ENCODE measurements around the gene TOGARAM2.

Gene TOGARAM2

GRCh38 chr2:29063056-29063455 lies 82.0 kb downstream of the TOGARAM2 start:
- TF ChIP-seq, protein P1, sequence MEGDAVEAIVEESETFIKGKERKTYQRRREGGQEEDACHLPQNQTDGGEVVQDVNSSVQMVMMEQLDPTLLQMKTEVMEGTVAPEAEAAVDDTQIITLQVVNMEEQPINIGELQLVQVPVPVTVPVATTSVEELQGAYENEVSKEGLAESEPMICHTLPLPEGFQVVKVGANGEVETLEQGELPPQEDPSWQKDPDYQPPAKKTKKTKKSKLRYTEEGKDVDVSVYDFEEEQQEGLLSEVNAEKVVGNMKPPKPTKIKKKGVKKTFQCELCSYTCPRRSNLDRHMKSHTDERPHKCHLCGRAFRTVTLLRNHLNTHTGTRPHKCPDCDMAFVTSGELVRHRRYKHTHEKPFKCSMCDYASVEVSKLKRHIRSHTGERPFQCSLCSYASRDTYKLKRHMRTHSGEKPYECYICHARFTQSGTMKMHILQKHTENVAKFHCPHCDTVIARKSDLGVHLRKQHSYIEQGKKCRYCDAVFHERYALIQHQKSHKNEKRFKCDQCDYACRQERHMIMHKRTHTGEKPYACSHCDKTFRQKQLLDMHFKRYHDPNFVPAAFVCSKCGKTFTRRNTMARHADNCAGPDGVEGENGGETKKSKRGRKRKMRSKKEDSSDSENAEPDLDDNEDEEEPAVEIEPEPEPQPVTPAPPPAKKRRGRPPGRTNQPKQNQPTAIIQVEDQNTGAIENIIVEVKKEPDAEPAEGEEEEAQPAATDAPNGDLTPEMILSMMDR (IDR thresholded peaks at IDR 0.05; ENCODE audit: extremely low read depth, missing control alignments), result no peak
- no peak for DNase-seq (ENCODE audit: low spot score)

- TF ChIP-seq, protein P1 (IDR thresholded peaks at IDR 0.05; ENCODE audit: extremely low read depth, missing control alignments), result no peak
- no peak for DNase-seq (ENCODE audit: low spot score)
These were observed 82.7 kb downstream of the TOGARAM2 start for GRCh38 chr2:29063646-29064345.

- no peak for DNase-seq (ENCODE audit: low spot score)
- TF ChIP-seq, protein P1 (IDR thresholded peaks at IDR 0.05; ENCODE audit: extremely low read depth, missing control alignments), result no peak
These were observed 83.2 kb downstream of the TOGARAM2 start for GRCh38 chr2:29064346-29064715.

DNA sequence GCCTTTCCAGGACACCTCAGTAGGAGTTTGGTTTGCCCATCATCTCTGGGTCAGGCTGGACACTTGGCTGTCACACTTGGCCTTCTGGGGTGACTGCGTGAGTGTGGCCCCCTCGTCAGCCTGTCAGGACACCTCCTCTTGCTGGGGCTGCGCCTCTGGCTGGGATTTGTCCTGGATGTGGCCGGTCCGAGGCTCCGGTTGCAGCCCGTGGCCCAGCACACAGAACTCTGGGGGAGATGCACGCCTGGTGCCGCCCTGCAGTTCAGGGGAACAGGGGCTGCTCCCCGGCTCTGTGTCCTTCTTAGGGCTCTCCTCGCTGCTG lies 83.6 kb downstream of the TOGARAM2 start:
- TF ChIP-seq, protein P1 (IDR thresholded peaks at IDR 0.05; ENCODE audit: extremely low read depth, missing control alignments), result no peak
- no peak for DNase-seq (ENCODE audit: low spot score)

- no peak for DNase-seq (ENCODE audit: low spot score)
- TF ChIP-seq, protein P1 (IDR thresholded peaks at IDR 0.05; ENCODE audit: extremely low read depth, missing control alignments), result no peak
These were observed 84.1 kb downstream of the TOGARAM2 start for GRCh38 chr2:29065068-29065811.

- TF ChIP-seq, protein P1 (IDR thresholded peaks at IDR 0.05; ENCODE audit: extremely low read depth, missing control alignments), result no peak
- DNase-seq (ENCODE audit: low spot score), result no peak
These were observed 85.3 kb downstream of the TOGARAM2 start for GRCh38 chr2:29066271-29066860.

- no peak for DNase-seq (ENCODE audit: low spot score)
- TF ChIP-seq, protein P1 (IDR thresholded peaks at IDR 0.05; ENCODE audit: extremely low read depth, missing control alignments), result no peak
These were observed 86.0 kb downstream of the TOGARAM2 start for GRCh38 chr2:29066997-29067605.

Data from GM20000 (cell line).